HUDEP-2 (cell line): Measurements from ENCODE around the gene PDS5A.
"Not testable (repeated sequence)": the region's sequence is repeated elsewhere in the genome, so short reads cannot be mapped to it uniquely, and the experiment has no call there.

Experiments
- DNase-seq, 76 experiments: peaks; one replicate each; lab custom pipeline; 2025; ENCODE audit not compliant: unreplicated experiment in 76 of 76; lab: John Stamatoyannopoulos, UW

Gene PDS5A

GRCh38 chr4:39977489-39978377 lies at the start of gene PDS5A:
PDS5A (minus strand) TSS chr4:39977911; CDS start chr4:39976577, 1,334 bp downstream.
- peak in 75 of 76 experiments; percentile 4 to 88 (median 77) for DNase-seq

GRCh38 chr4:40024049-40024448 lies 46.3 kb upstream of the PDS5A start:
- DNase-seq, result not testable (repeated sequence)

- not testable (repeated sequence) for DNase-seq
Observed at GRCh38 chr4:40021116-40021515, 43.4 kb upstream of the PDS5A start.

GRCh38 chr4:40020221-40020620 lies 42.5 kb upstream of the PDS5A start:
- no peak for DNase-seq

- no peak for DNase-seq
Observed at GRCh38 chr4:40016007-40016406, 38.3 kb upstream of the PDS5A start.

GRCh38 chr4:40003986-40004385 lies 26.3 kb upstream of the PDS5A start:
- peak in 26 of 76 experiments; percentile 1 to 47 (median 8) for DNase-seq

- DNase-seq, result no peak
Observed at GRCh38 chr4:40000711-40001110, 23.0 kb upstream of the PDS5A start.

- DNase-seq, result no peak
Observed at GRCh38 chr4:39998659-39999345, 21.1 kb upstream of the PDS5A start.

GRCh38 chr4:39996811-39997210 lies 19.1 kb upstream of the PDS5A start:
- DNase-seq, result no peak

- DNase-seq, result no peak
Observed at GRCh38 chr4:39994406-39994805, 16.7 kb upstream of the PDS5A start.

GRCh38 chr4:39989381-39989780 lies 11.7 kb upstream of the PDS5A start:
- DNase-seq, result not testable (repeated sequence)

GRCh38 chr4:39987485-39987884 lies 9.8 kb upstream of the PDS5A start:
- no peak for DNase-seq

- no peak for DNase-seq
Observed at GRCh38 chr4:39978904-39979303, 1.2 kb upstream of the PDS5A start.

- no peak for DNase-seq
Observed at GRCh38 chr4:39978378-39978775, 666 bp upstream of the PDS5A start.

- DNase-seq, result peak in 29 of 76 experiments; percentile 4 to 67 (median 32)
Observed at GRCh38 chr4:39976945-39977488, 694 bp downstream of the PDS5A start.

GRCh38 chr4:39976141-39976944 lies 1.4 kb downstream of the PDS5A start:
- peak in 74 of 76 experiments; percentile 4 to 83 (median 60) for DNase-seq

GRCh38 chr4:39975488-39976089 lies 2.1 kb downstream of the PDS5A start:
- DNase-seq, result no peak

GRCh38 chr4:39973052-39973451 lies 4.7 kb downstream of the PDS5A start:
- DNase-seq, result not testable (repeated sequence)

GRCh38 chr4:39970671-39971640 lies 6.8 kb downstream of the PDS5A start:
- peak in 61 of 76 experiments; percentile 2 to 75 (median 31) for DNase-seq
